Panc1 (cell line): Measurements from ENCODE around the gene PCSK5. TPM values are rescaled to one million over a fixed set of nuclear protein-coding genes. Genes with fewer than 3 reads are reported as not detected.

ENCODE experiments used
- ATAC-seq: fragments of 200-7000 bp; cut with Tn5 transposase; 2 replicates; pipeline ENCODE4 v1.9.1; 2020; ENCODE audit warnings: mild to moderate bottlenecking, moderate library complexity
- BruUV-seq: library from RNA; stranded (reverse); fragments of 400-500 nt; replicated peaks from 2 replicates; lab custom pipeline; 2021; lab: Mats Ljungman, UMichigan
- CTCF ChIA-PET: fragments of 300-600 bp; sonication (Branson Sonifier 250); formaldehyde crosslinking; loops from one replicate; lab custom pipeline; 2022; ENCODE audit warnings: antibody characterized with exemption; lab: Charles Lee
- POLR2A ChIA-PET: fragments of 300-600 bp; sonication (Branson Sonifier 250); formaldehyde crosslinking; loops from one replicate; lab custom pipeline; 2022; ENCODE audit warnings: antibody characterized with exemption; lab: Charles Lee
- DNase-seq: peaks from one replicate; pipeline ENCODE4 v3.0.0-alpha.2; 2010; ENCODE audit warnings: low read depth, low spot score
- H3K27ac ChIP-seq: 2 replicates; pipeline ENCODE4 v1.5.1; 2011; ENCODE audit warnings: mild to moderate bottlenecking, low read length, inconsistent platforms
- H3K27me3 ChIP-seq: fragments of 200-500 bp; sonication (Bioruptor generic); 2 replicates; pipeline ENCODE4 v1.6.0; 2014; ENCODE audit warnings: low read length, inconsistent platforms; ENCODE audit not compliant: control insufficient read depth, insufficient read depth
- H3K36me3 ChIP-seq: fragments of 200-500 bp; sonication (Bioruptor generic); 2 replicates; pipeline ENCODE4 v1.5.1; 2014; ENCODE audit warnings: inconsistent platforms, mild to moderate bottlenecking, low read length, moderate library complexity; ENCODE audit not compliant: control insufficient read depth, insufficient read depth
- H3K4me1 ChIP-seq: 2 replicates; pipeline ENCODE4 v1.5.1; 2011; ENCODE audit warnings: inconsistent platforms, mild to moderate bottlenecking, low read length, moderate library complexity; ENCODE audit not compliant: control insufficient read depth, insufficient read depth
- H3K4me3 ChIP-seq, 2 experiments: 2 replicates each; pipeline ENCODE4 v1.5.1; 2011 to 2012; ENCODE audit warnings: low read depth in 2 of 2, low read length in 2 of 2, mild to moderate bottlenecking in 2 of 2, inconsistent platforms in 1 of 2, moderate library complexity in 1 of 2
- H3K9me3 ChIP-seq: fragments of 200-500 bp; sonication (Bioruptor generic); 2 replicates; pipeline ENCODE4 v1.5.1; 2014; ENCODE audit warnings: low read depth, mild to moderate bottlenecking, inconsistent platforms, low read length, moderate library complexity; ENCODE audit not compliant: control insufficient read depth, insufficient read depth
- CTCF ChIP-seq: fragments of 450-650 bp; IDR thresholded peaks from 2 replicates; pipeline ENCODE4 v1.5.1; 2017; ENCODE audit warnings: mild to moderate bottlenecking
- POLR2AphosphoS5 ChIP-seq: IDR thresholded peaks from 2 replicates; pipeline ENCODE4 v1.6.1; 2012; ENCODE audit warnings: mild to moderate bottlenecking, low read depth, low read length, moderate library complexity
- SIN3A ChIP-seq: IDR thresholded peaks from 2 replicates; pipeline ENCODE4 v1.6.1; 2012; ENCODE audit warnings: low read depth, mild to moderate bottlenecking, low read length, moderate library complexity, borderline replicate concordance; ENCODE audit not compliant: insufficient read depth
- TCF7L2 ChIP-seq: IDR thresholded peaks from 2 replicates; pipeline ENCODE4 v1.6.1; 2011; ENCODE audit warnings: mild to moderate bottlenecking, low read depth, low read length, inconsistent platforms
- in situ Hi-C: cut with HindIII; loops from 2 replicates; pipeline ENCODE4 v1.10.0; 2016; ENCODE audit warnings: low sequenced_read_pairs, low pct_unique_long_range_greater_than_20kb
- intact Hi-C: fragments of 100-400 bp; cut with micrococcal nuclease; formaldehyde crosslinking; loops from one replicate; pipeline ENCODE4 v1.10.0; 2022; ENCODE audit not compliant: unreplicated experiment
- total RNA-seq: library from RNA; stranded (reverse); gene quantifications from one replicate; pipeline ENCODE4 v1.2.1, GENCODE V29; 2021; ENCODE audit not compliant: unreplicated experiment
- TF ChIP-seq, protein P1 (sequence below), 2 experiments: IDR thresholded peaks; 2 replicates each; pipeline ENCODE4 v1.6.1; 2011 to 2012; ENCODE audit warnings: low read depth in 2 of 2, control low read depth in 1 of 2, low read length in 1 of 2, mild to moderate bottlenecking in 1 of 2, moderate library complexity in 1 of 2; ENCODE audit not compliant: insufficient read depth in 1 of 2

The PCSK5 gene
- total RNA-seq, 1 experiment from 2014 or later, result 0.21 TPM

DNA sequence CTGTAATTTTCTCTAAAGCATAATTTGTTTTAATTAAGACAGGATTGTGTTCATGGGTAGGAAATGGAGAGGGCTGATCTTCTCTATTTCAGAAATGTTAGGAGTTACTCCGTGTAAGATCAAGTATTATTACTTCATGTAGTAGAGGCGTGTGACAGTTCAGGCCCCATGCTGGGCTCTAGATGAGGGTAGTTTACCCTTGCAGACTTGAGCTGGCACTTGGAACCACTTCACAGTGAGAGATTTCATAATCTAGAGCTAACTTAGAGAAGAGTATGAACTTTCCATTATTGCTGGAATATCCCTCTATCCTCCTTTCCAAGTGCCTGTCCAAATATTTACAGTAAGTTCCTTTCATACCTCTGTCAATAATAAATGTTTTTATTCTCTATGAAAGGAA is 195.1 kb downstream of the PCSK5 start:
- POLR2A ChIA-PET, result no interaction called here
- ATAC-seq (no peak), DNase-seq (no peak)
- no peaks in the 10 kb centered on the region for H3K36me3 ChIP-seq
- no TSS peak for BruUV-seq
- intact Hi-C loops, result no loop called here
- H3K27ac ChIP-seq, result no peak overlapping the region
- H3K27me3 ChIP-seq, result no peaks in the 10 kb centered on the region
- CTCF ChIA-PET, result no interaction called here
- no peak for TF ChIP-seq CTCF
- TF ChIP-seq POLR2AphosphoS5, result no peak
- TF ChIP-seq, protein P1, sequence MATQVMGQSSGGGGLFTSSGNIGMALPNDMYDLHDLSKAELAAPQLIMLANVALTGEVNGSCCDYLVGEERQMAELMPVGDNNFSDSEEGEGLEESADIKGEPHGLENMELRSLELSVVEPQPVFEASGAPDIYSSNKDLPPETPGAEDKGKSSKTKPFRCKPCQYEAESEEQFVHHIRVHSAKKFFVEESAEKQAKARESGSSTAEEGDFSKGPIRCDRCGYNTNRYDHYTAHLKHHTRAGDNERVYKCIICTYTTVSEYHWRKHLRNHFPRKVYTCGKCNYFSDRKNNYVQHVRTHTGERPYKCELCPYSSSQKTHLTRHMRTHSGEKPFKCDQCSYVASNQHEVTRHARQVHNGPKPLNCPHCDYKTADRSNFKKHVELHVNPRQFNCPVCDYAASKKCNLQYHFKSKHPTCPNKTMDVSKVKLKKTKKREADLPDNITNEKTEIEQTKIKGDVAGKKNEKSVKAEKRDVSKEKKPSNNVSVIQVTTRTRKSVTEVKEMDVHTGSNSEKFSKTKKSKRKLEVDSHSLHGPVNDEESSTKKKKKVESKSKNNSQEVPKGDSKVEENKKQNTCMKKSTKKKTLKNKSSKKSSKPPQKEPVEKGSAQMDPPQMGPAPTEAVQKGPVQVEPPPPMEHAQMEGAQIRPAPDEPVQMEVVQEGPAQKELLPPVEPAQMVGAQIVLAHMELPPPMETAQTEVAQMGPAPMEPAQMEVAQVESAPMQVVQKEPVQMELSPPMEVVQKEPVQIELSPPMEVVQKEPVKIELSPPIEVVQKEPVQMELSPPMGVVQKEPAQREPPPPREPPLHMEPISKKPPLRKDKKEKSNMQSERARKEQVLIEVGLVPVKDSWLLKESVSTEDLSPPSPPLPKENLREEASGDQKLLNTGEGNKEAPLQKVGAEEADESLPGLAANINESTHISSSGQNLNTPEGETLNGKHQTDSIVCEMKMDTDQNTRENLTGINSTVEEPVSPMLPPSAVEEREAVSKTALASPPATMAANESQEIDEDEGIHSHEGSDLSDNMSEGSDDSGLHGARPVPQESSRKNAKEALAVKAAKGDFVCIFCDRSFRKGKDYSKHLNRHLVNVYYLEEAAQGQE (IDR thresholded peaks at IDR 0.05; ENCODE audit: insufficient read depth in 1 of 2, low read depth in 2 of 2, low read length in 1 of 2), result no peak
- TF ChIP-seq TCF7L2, result no peak
- TF ChIP-seq SIN3A, result no peak
- in situ Hi-C loops, result no loop called here
- H3K4me3 ChIP-seq, result no peak overlapping the region
- no peaks in the 10 kb centered on the region for H3K9me3 ChIP-seq
- H3K4me1 ChIP-seq, result no peaks in the 10 kb centered on the region

- CTCF ChIA-PET, result no interaction called here
- in situ Hi-C loops (no loop called here), intact Hi-C loops (no loop called here)
- no TSS peak for BruUV-seq
- no peaks in the 10 kb centered on the region for H3K9me3 ChIP-seq
- no peaks in the 10 kb centered on the region for H3K4me1 ChIP-seq
- POLR2A ChIA-PET, result no interaction called here
- DNase-seq, result no peak
- no peak for ATAC-seq
- no peaks in the 10 kb centered on the region for H3K27me3 ChIP-seq
- TF ChIP-seq TCF7L2 (no peak), POLR2AphosphoS5 (no peak), CTCF (no peak), SIN3A (no peak)
- TF ChIP-seq, protein P1 (IDR thresholded peaks at IDR 0.05; ENCODE audit: insufficient read depth in 1 of 2, low read depth in 2 of 2, low read length in 1 of 2), result no peak
- H3K27ac ChIP-seq, result no peak overlapping the region
- no peaks in the 10 kb centered on the region for H3K36me3 ChIP-seq
- no peak overlapping the region for H3K4me3 ChIP-seq
Observed at GRCh38 chr9:76086539-76086938, 196.1 kb downstream of the PCSK5 start.
